Measurements from ENCODE around the gene DOK5.

- TF ChIP-seq CTCF (IDR thresholded peaks at IDR 0.05; ENCODE audit: low read depth, low read length) (no peak), POLR2A (IDR thresholded peaks at IDR 0.05; ENCODE audit: extremely low read depth, insufficient read length) (no peak)
Observed at GRCh38 chr20:54438166-54438565, 37.2 kb upstream of the DOK5 start.

Data from NB4 (cell line).